HG03103 (cell line): ENCODE measurements around the gene PKDREJ.
"Not testable (repeated sequence)": the region's sequence is repeated elsewhere in the genome, so short reads cannot be mapped to it uniquely, and the experiment has no call there.

Experiments
- ATAC-seq: cut with Tn5 transposase; IDR thresholded peaks from one replicate; pipeline ENCODE4 v1.9.1; 2021; ENCODE audit warnings: low read depth; ENCODE audit not compliant: unreplicated experiment

Gene PKDREJ

DNA sequence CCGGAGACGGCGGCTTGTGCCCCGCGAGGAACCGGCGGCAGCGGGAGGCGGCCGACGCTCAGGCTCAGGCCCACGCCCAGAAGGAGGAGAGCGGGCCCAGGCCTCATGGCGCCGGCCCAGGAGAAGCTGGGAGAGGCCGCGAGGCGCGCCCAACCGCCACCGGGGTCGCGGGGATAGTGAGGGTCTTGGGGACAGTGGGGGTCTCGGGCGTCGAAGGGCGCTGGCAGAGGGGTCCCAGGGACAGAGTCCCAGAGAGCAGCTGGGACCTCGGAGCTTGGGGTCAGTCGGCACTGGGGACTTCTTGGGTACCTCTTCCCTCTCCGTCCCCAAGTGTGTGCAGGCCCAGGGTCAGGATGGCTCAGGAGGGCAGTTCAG is at the start of gene PKDREJ:
TSS of gene PKDREJ (minus strand) at position 128 of the 375 bp plus-strand sequence. CDS start at position 107, 21 bp downstream.
- ATAC-seq = no peak

- ATAC-seq = not testable (repeated sequence)
These were observed 49.7 kb upstream of the PKDREJ start for GRCh38 chr22:46312848-46313247.

DNA sequence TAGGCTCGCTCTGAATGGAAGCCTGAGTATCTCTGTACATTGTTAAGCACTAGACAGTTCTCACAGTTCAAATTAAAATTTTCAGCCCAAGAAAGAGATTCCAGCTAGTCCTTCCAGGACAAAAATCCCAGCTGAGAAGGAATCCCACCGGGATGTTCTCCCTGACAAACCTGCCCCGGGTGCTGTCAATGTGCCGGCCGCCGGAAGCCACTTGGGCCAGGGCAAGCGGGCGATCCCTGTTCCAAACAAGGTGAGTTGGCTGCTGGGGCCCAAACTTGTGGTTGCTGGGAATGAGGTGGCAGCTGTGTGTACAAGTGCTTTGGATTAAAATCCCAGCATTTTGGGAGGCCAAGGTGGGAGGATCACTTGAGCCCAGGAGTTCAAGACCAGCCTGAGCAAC is 48.9 kb upstream of the PKDREJ start:
- no peak for ATAC-seq

DNA sequence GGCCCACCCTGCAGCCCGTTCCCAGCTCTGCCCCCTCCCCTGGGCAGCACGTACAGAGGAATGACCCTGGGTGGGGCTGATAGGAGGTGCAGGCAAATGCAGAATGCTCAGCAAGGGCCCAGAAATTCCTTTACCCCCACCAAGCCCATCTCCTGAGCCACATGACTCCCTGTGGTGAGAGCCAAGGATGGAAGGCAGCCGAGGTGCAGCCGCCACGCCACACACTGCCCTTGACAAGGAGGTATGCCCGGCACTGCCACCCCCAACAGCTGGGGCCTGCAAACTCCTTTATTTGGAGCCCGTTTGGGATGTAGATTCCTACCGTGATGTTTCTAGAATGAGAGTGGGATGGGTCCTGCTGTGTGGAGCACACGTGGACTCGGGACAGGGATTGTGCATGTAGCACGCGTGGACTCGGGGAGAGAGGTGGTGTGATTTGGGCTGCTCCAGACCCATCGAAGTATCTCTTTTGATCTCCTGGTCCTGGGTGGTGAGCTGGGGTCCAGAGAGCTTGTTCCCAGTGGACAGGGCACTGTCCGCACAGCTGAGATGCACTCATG is 46.5 kb upstream of the PKDREJ start:
- ATAC-seq = no peak

DNA sequence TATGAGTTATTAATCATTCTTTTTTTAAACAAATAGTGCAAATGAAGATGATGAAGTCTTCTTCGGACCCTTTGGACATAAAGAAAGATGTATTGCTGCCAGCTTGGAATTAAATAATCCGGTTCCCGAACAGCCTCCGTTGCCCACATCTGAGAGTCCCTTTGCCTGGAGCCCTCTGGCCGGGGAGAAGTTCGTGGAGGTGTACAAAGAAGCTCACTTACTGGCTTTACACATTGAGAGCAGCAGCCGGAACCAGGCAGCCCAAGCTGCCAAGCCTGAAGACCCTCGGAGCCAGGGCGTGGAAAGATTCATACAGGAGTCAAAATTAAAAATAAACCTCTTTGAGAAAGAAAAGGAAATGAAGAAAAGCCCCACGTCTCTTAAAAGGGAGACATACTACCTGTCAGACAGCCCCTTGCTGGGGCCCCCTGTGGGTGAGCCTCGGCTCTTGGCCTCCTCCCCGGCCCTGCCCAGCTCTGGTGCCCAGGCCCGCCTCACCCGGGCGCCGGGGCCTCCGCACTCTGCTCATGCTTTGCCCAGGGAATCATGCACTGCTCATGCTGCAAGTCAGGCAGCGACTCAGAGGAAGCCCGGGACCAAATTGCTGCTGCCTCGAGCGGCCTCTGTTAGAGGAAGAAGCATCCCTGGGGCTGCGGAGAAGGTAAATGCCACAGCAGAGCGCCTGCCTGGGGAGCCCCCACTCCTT is 45.3 kb upstream of the PKDREJ start:
- no peak for ATAC-seq

- ATAC-seq = no peak
These were observed 40.3 kb upstream of the PKDREJ start for GRCh38 chr22:46303347-46303965.

DNA sequence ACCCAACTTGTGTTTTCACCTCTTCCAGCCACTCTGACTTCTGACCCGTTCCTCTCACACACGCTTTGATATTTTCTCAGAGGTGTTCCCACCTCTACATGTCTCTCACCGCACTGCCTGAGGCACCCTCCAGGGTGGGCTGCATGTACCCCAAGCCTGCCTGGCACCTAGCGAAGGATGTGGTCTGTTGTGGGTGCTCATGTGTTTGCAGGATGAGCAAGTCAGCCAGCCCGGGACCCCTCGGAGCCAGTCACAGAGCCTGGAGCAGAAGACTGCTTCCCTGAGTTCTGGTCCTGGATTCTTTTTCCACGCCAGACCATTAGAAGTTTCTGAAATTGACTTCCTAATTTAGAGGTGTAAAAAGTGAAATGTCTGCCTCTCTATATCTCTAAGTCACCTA is 37.3 kb upstream of the PKDREJ start:
- ATAC-seq = no peak

DNA sequence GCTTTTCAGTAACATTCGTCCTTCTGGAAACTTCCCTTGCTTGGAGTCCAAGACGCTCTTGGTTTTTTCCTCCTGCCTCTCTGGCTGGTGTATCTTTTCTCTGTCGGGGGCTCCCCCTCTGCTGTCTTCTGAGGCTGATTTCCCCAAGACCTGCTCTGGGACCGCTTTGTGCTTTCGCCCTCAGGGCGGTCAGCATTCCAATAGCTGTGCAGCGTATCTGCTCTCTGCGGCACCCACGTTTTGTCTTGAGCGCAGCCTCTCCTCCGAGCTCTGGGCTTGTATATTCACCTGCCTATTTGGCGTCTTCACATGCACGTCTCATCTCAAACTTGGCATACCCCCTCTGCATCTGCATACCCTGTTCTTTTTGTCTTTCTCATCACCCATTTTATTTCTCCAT is 36.0 kb upstream of the PKDREJ start:
- ATAC-seq = no peak

GRCh38 chr22:46297151-46297812 is 34.1 kb upstream of the PKDREJ start:
- no peak for ATAC-seq

DNA sequence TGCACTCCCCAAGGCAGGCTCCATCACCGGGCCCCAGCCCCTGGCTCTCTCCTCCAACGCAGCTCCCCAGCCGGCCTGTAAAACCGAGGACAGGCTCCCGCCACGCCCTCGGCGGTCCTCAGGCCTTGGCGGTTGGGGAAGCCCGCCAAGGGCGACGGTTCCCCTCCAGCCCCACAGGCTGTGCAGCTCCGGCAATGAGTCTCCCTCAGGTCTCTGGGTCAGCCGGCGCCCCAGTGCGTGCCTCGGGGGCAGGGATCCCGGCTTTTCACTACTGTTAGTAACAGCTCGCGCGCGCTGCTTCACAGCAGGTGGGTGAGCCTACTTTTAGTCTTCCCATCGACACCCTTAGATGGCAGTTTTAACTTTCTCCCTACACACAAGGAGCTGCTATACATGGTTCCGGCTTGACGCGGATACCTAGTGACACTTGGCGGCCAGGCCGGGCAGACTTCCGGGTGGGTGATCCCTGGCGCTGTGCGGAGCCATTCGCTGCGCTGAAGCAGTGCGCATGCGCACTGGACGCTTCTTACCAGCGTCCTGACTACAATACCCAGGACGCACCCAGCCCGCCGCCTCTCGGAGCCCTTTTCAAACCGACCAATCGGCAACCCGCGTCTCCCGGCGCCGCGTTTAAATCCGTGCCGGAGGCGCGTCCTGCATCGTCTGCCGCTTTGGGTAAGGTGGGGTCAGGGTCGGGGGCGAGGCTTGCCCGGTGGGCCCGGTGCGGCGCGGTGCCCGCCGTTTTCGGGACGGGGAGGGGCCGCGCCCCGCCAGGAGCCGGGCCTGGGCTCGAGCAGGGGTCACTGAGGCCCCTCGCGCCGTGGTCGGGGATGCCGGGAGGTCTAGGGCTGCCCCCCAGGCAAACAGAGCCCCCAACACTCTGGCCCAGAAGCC is 33.4 kb upstream of the PKDREJ start, which contains the start of gene GTSE1:
TSS of gene GTSE1 (plus strand) at position 614 of the 894 bp plus-strand sequence. CDS start 531 bp downstream, outside the sequence.
- peak; percentile 86 for ATAC-seq

- no peak for ATAC-seq
These were observed 32.3 kb upstream of the PKDREJ start for GRCh38 chr22:46295277-46295971.

GRCh38 chr22:46294784-46295183 is 31.6 kb upstream of the PKDREJ start:
- no peak for ATAC-seq

DNA sequence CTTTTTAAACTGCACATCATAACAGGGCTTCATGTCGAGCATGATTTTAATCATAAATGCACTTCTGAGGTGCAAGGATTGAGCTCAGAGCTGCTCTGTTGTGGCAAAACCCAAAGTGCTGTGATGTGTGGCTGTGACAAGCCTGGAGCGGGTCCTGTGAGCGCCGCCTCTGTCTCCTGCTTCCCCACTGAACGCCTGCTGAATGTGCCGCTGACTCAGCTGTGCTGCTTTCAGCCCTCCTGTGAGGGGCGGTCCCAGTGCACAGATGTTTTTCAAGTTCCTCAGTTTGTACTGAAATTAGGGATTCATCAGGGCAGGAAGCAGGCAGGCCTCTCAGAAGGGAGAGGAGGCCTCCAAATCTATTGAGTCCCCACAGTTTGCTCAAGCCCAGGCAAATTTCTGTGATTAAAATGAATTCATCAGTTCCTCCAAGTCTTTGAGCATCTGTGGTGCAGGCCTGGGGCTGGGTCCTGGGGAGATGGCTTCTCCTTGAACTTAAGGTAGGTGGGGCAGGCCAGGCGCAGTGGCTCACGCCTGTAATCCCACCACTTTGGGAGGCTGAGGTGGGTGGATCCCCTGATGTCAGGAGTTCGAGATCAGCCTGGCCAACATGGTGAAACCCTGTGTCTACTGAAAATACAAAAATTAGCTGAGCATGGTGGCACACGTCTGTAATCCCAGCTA is 30.6 kb upstream of the PKDREJ start:
- no peak for ATAC-seq

GRCh38 chr22:46292732-46293131 is 29.6 kb upstream of the PKDREJ start:
- no peak for ATAC-seq

DNA sequence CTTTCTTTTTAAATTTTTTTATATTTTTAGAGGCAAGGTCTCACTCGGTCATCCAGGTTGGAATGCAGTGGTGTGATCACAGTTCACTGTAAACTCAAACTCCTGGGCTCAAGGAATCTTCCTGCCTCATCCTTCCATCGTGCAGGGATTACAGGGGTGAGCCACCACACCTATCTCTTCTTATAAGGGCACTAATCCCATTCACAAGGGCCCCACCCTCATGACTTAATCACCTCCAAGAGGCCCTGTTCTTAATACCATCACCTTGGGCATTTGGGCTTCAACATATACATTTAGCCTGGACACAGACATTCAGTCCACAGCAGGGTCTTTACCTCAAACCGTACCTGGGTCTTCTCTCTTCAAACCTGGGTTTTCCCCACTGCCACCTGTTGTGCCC is 29.0 kb upstream of the PKDREJ start:
- ATAC-seq = no peak

GRCh38 chr22:46290843-46291785 is 28.0 kb upstream of the PKDREJ start:
- ATAC-seq = no peak

DNA sequence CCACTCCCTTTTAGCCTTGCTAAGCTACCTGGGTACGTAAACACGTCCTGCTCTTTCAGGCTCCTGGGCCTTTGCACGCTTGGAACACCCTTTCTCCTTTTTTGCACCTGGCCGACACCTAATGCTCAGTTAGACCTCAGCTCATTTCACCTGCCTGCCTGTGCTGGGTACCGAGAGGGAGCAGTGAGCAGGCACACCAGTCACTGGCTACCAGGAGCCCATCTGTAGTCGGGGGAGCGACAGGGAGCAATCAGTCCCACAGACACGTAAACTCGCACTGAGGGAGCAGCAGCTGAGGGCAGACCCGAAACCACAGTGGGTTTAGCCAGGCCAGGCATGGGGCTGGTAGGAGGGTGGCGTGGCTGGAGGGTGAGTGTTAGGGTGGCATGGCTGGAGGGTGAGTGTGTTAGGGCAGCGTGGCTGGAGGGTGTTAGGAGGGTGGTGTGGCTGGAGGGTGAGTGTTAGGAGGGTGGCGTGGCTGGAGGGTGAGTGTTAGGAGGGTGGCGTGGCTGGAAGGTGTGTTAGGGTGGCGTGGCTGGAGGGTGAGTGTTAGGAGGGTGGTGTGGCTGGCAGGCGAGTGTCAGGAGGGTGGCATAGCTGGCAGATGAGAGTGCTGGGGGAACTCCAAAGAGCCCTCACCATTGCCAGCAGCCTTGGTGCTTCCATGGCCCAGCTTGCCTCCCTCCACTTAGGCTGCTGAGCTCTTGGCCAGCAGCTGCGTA is 27.1 kb upstream of the PKDREJ start:
- ATAC-seq = no peak
